ENCODE results near the gene ACER3.

DNA sequence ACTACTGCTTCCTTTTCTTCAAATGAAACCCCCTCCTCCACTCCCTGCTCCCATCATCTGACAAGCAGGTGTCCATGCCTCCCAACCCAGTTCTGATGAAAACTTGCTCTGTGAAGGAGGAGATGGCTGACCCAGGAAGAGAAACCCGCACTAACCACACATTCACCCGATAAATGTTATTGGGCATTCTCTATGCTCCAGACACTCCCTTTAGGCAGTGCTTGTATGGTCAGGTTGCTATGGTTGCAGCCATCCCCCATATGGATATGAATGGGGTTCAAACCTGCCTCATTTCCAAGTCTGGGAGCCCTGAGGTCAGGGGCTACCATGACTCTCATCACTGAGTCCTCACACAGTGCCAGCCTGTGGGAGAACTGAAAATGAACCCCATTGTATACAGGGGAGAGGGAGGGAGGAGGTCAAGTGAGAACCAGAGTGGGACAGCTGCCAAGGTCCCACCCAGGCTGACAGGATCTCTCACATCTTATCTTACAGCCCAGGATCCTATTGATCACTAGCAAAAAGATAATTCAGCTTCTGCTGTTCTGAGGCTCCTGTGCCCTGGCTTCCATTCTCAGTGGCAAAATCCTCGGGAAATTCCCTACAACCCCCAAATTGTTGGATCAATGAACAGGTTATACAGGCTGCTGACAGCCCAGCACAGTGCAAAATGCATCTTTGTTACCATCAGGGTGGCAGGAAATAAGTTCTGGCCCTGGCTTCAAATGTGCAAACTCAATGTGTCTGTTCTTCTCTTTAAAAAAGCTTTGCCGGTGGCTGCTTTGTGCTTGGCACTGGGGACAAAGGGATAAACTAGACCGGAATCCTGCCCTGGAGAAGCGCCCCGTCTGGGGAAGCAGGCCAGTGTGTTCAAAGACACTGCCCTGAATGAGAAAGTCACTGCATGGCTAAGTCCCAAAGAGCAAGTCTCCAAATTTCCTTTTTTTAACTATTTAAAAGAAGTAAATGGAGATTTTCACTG lies 22.7 kb upstream of the ACER3 start:
- no peak for TF ChIP-seq EP300 (IDR thresholded peaks at IDR 0.05)
- TF ChIP-seq, protein P1, sequence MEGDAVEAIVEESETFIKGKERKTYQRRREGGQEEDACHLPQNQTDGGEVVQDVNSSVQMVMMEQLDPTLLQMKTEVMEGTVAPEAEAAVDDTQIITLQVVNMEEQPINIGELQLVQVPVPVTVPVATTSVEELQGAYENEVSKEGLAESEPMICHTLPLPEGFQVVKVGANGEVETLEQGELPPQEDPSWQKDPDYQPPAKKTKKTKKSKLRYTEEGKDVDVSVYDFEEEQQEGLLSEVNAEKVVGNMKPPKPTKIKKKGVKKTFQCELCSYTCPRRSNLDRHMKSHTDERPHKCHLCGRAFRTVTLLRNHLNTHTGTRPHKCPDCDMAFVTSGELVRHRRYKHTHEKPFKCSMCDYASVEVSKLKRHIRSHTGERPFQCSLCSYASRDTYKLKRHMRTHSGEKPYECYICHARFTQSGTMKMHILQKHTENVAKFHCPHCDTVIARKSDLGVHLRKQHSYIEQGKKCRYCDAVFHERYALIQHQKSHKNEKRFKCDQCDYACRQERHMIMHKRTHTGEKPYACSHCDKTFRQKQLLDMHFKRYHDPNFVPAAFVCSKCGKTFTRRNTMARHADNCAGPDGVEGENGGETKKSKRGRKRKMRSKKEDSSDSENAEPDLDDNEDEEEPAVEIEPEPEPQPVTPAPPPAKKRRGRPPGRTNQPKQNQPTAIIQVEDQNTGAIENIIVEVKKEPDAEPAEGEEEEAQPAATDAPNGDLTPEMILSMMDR (IDR thresholded peaks at IDR 0.05): no peak
- no peak for TF ChIP-seq POLR2A (IDR thresholded peaks at IDR 0.05)
